ENCODE measurements around the gene FANCC. TPM values are rescaled to one million over a fixed set of nuclear protein-coding genes. Genes with fewer than 3 reads are reported as not detected.

The FANCC gene
- total and polyA plus RNA-seq, 2 experiments from 2014 or later: 5.0 to 5.3 TPM

DNA sequence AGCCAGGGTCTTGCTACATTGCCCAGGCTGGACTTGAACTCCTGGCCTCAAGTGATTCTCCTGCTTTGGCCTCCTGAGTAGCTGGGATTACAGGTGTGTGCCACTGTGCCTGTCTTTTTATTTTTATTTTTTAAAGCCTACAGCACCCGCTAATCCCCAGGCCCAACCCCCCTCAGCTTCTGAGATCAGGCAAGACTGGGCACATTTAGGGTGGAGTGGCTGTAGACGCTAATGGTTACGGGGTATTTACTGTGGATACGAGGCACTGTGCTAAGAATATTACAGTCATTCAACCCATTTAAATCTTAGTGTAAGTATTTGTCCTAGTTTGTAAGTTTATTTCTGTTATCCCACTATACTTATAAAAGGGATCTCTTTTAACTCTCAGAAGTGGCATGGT is 175.2 kb downstream of the FANCC start:
- Histone ChIP-seq H3K79me2 (ENCODE audit: insufficient read depth) (no peaks in the 10 kb centered on the region), H3K27ac (no peak overlapping the region), H2AFZ (no peak overlapping the region), H3K4me1 (ENCODE audit: insufficient read depth) (peaks cover 15% of the 10 kb centered on the region), H3K9me3 (ENCODE audit: low read depth) (no peaks in the 10 kb centered on the region), H3K4me3 (no peak overlapping the region), H3K4me2 (ENCODE audit: unreplicated experiment) (no peak overlapping the region), H3K9me2 (ENCODE audit: insufficient read depth) (no peaks in the 10 kb centered on the region), H4K20me1 (ENCODE audit: insufficient read depth) (no peaks in the 10 kb centered on the region), H3K9ac (no peak overlapping the region), H3K36me3 (ENCODE audit: low read depth) (no peaks in the 10 kb centered on the region), H3K27me3 (replicated peaks; ENCODE audit: insufficient read depth) (no peaks in the 10 kb centered on the region), H3F3A (ENCODE audit: insufficient read depth) (peaks cover 4% of the 10 kb centered on the region)
- in situ Hi-C loops (cut with MboI): no loop called here
- DNase-seq: no peak
- TF ChIP-seq EZH2phosphoT487 (IDR thresholded peaks at IDR 0.05; ENCODE audit: insufficient read depth, low read depth): no peak
- no peak for TF ChIP-seq EZH2 (IDR thresholded peaks at IDR 0.05; ENCODE audit: insufficient read depth, poor library complexity, severe bottlenecking)
- WGBS, 2 experiments (ENCODE audit: low coverage in 1 of 2, low lambda C conversion rate in 2 of 2, missing lambda C conversion rate in 2 of 2): 94% methylated on average over 4 of the region's 4 CpGs

DNA sequence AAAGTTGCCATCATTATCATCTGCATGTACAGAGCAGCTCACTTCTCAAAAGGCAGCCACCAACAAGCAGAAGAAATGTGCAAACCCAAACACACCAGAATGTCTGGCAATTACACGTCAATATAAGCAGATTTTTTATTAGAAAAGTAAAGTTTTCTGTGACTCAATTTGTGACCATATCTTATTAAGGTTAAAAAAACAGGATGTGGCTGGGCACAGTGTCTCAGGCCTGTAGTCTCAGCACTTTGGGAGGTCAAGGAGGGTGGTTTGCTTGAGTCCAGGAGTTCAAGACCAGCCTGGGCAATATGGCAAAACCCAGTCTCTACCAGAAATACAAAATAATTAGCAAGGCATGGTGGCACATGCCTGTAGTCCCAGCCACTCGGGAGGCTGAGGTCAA is 176.7 kb downstream of the FANCC start:
- in situ Hi-C loops (cut with MboI): no loop called here
- H3K4me2 ChIP-seq (ENCODE audit: unreplicated experiment): no peak overlapping the region
- no peak overlapping the region for H3K27ac ChIP-seq
- no peaks in the 10 kb centered on the region for H4K20me1 ChIP-seq (ENCODE audit: insufficient read depth)
- no peaks in the 10 kb centered on the region for H3K9me3 ChIP-seq (ENCODE audit: low read depth)
- H3F3A ChIP-seq (ENCODE audit: insufficient read depth): no peaks in the 10 kb centered on the region; the same call in 1 of the 2 replicates
- H3K4me3 ChIP-seq: no peak overlapping the region
- no peak overlapping the region for H2AFZ ChIP-seq
- H3K79me2 ChIP-seq (ENCODE audit: insufficient read depth): no peaks in the 10 kb centered on the region
- no peaks in the 10 kb centered on the region for H3K36me3 ChIP-seq (ENCODE audit: low read depth)
- 89 to 93% methylated on average over 2 of the region's 2 CpGs for WGBS, 2 experiments (ENCODE audit: low coverage in 1 of 2, low lambda C conversion rate in 2 of 2, missing lambda C conversion rate in 2 of 2)
- no peak overlapping the region for H3K9ac ChIP-seq
- peaks cover 12% of the 10 kb centered on the region for H3K4me1 ChIP-seq (ENCODE audit: insufficient read depth)
- no peaks in the 10 kb centered on the region for H3K9me2 ChIP-seq (ENCODE audit: insufficient read depth)
- no peak for TF ChIP-seq EZH2phosphoT487 (IDR thresholded peaks at IDR 0.05; ENCODE audit: insufficient read depth, low read depth)
- no peaks in the 10 kb centered on the region for H3K27me3 ChIP-seq (replicated peaks; ENCODE audit: insufficient read depth)
- no peak for DNase-seq

DNA sequence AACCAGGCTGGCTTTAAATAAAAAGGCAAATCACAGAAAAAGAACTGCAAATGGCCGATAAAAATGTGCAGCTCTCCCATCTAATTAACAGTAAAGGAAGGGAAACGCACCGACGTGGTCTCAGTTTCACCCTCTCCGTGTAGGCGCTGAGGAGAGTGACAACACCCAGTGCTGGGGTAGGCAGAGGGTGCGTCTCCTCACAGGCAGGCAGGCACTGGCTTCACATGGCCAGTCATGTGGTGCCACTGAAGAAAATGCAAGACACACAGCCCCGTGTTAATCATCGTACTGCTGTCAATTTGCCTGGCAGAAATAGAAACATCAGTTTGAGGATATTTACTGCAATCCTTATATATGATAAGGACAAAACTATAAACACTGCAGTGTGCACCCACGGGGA is 178.4 kb downstream of the FANCC start:
- no peak overlapping the region for H3K4me3 ChIP-seq
- H3K79me2 ChIP-seq (ENCODE audit: insufficient read depth): no peaks in the 10 kb centered on the region
- H3F3A ChIP-seq (ENCODE audit: insufficient read depth): no peaks in the 10 kb centered on the region; the same call in 1 of the 2 replicates
- H3K9me3 ChIP-seq (ENCODE audit: low read depth): no peaks in the 10 kb centered on the region
- H3K27ac ChIP-seq: no peak overlapping the region
- no peaks in the 10 kb centered on the region for H3K9me2 ChIP-seq (ENCODE audit: insufficient read depth)
- no peak overlapping the region for H3K9ac ChIP-seq
- DNase-seq: no peak
- WGBS, 2 experiments (ENCODE audit: low coverage in 1 of 2, low lambda C conversion rate in 2 of 2, missing lambda C conversion rate in 2 of 2): 94 to 95% methylated on average over 10 of the region's 10 CpGs
- no peak overlapping the region for H3K4me2 ChIP-seq (ENCODE audit: unreplicated experiment)
- no peak for TF ChIP-seq EZH2phosphoT487 (IDR thresholded peaks at IDR 0.05; ENCODE audit: insufficient read depth, low read depth)
- no peak for TF ChIP-seq EZH2 (IDR thresholded peaks at IDR 0.05; ENCODE audit: insufficient read depth, poor library complexity, severe bottlenecking)
- no peak overlapping the region for H2AFZ ChIP-seq
- H3K27me3 ChIP-seq (replicated peaks; ENCODE audit: insufficient read depth): no peaks in the 10 kb centered on the region
- in situ Hi-C loops (cut with MboI): no loop called here
- peaks cover 7% of the 10 kb centered on the region for H3K4me1 ChIP-seq (ENCODE audit: insufficient read depth)
- H3K36me3 ChIP-seq (ENCODE audit: low read depth): no peaks in the 10 kb centered on the region
- H4K20me1 ChIP-seq (ENCODE audit: insufficient read depth): no peaks in the 10 kb centered on the region

DNA sequence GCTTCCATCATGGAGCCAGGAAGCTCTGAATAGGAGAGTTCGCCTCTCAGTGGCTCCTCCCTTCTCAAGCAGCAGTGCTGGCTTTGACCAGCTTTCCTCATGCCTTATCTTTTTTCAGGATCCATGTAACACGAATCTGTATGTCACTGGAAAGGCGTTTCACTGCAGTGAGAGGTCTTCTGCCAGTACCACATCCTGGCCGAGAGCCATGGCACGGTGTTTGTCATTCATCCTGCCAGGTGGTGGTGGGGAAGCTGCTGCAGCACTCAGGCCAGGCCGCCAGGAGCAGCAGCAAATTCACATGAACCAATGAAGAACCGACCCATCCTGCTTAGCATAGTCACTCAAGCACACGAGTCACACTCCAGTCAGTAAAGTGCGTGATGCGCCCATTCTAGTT is 179.0 kb downstream of the FANCC start:
- WGBS, 2 experiments (ENCODE audit: low coverage in 1 of 2, low lambda C conversion rate in 2 of 2, missing lambda C conversion rate in 2 of 2): 94 to 95% methylated on average over 10 of the region's 10 CpGs
- no peak overlapping the region for H2AFZ ChIP-seq
- no peaks in the 10 kb centered on the region for H3K79me2 ChIP-seq (ENCODE audit: insufficient read depth)
- no peak overlapping the region for H3K4me3 ChIP-seq
- H3K36me3 ChIP-seq (ENCODE audit: low read depth): no peaks in the 10 kb centered on the region
- H3K4me1 ChIP-seq (ENCODE audit: insufficient read depth): peaks cover under 1% of the 10 kb centered on the region; the same call in 1 of the 2 replicates
- H3F3A ChIP-seq (ENCODE audit: insufficient read depth): no peaks in the 10 kb centered on the region
- no peaks in the 10 kb centered on the region for H3K9me3 ChIP-seq (ENCODE audit: low read depth)
- DNase-seq: no peak
- H3K9ac ChIP-seq: no peak overlapping the region
- no peaks in the 10 kb centered on the region for H3K27me3 ChIP-seq (replicated peaks; ENCODE audit: insufficient read depth)
- in situ Hi-C loops (cut with MboI): no loop called here
- TF ChIP-seq EZH2 (IDR thresholded peaks at IDR 0.05; ENCODE audit: insufficient read depth, poor library complexity, severe bottlenecking): no peak
- TF ChIP-seq EZH2phosphoT487 (IDR thresholded peaks at IDR 0.05; ENCODE audit: insufficient read depth, low read depth): no peak
- H4K20me1 ChIP-seq (ENCODE audit: insufficient read depth): no peaks in the 10 kb centered on the region
- H3K4me2 ChIP-seq (ENCODE audit: unreplicated experiment): no peak overlapping the region
- H3K27ac ChIP-seq: no peak overlapping the region
- no peaks in the 10 kb centered on the region for H3K9me2 ChIP-seq (ENCODE audit: insufficient read depth)

DNA sequence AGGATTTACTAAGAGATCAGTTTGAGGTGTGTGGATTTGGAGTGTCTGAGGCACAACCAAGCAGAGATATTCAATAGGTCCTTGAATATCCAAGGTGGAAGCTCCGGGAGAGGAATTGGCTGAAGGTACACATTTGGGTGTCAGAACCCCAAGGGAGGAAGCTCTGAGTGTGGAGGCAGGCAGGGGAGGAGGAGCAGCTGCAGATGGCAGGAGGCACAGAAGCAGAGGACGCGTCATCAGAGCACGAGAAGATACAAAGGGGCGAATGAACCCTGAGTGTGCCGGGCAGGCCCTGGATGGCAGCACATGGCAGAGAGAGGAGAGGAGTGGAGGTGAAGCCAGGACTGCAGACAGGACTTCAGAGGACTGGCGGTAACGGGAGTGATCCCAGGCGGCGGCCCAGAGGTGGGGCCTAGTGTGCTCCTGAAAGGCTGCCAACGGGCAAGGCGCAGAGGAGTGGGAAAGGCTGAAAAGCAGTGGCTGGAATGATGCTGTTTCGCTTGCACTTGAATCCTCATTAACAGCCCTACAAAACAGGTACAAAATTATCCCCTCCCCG is 179.8 kb downstream of the FANCC start:
- no peak overlapping the region for H3K4me2 ChIP-seq (ENCODE audit: unreplicated experiment)
- no peaks in the 10 kb centered on the region for H3K9me3 ChIP-seq (ENCODE audit: low read depth)
- no peaks in the 10 kb centered on the region for H3K4me1 ChIP-seq (ENCODE audit: insufficient read depth)
- no peaks in the 10 kb centered on the region for H3K36me3 ChIP-seq (ENCODE audit: low read depth)
- no peak overlapping the region for H3K4me3 ChIP-seq
- no peaks in the 10 kb centered on the region for H3K27me3 ChIP-seq (replicated peaks; ENCODE audit: insufficient read depth)
- 94 to 99% methylated on average over 14 of the region's 14 CpGs for WGBS, 2 experiments (ENCODE audit: low coverage in 1 of 2, low lambda C conversion rate in 2 of 2, missing lambda C conversion rate in 2 of 2)
- H3K79me2 ChIP-seq (ENCODE audit: insufficient read depth): no peaks in the 10 kb centered on the region
- H4K20me1 ChIP-seq (ENCODE audit: insufficient read depth): no peaks in the 10 kb centered on the region
- in situ Hi-C loops (cut with MboI): no loop called here
- TF ChIP-seq EZH2phosphoT487 (IDR thresholded peaks at IDR 0.05; ENCODE audit: insufficient read depth, low read depth) (no peak), EZH2 (IDR thresholded peaks at IDR 0.05; ENCODE audit: insufficient read depth, poor library complexity, severe bottlenecking) (no peak)
- no peaks in the 10 kb centered on the region for H3K9me2 ChIP-seq (ENCODE audit: insufficient read depth)
- no peaks in the 10 kb centered on the region for H3F3A ChIP-seq (ENCODE audit: insufficient read depth)
- H3K27ac ChIP-seq: no peak overlapping the region
- H2AFZ ChIP-seq: no peak overlapping the region
- no peak for DNase-seq
- no peak overlapping the region for H3K9ac ChIP-seq
